ENCODE results near the gene P2RX5. TPM values are rescaled to one million over a fixed set of nuclear protein-coding genes. Genes with fewer than 3 reads are reported as not detected.

P2RX5 gene
- total RNA-seq, 1 donor from 2014 or later = not detected

DNA sequence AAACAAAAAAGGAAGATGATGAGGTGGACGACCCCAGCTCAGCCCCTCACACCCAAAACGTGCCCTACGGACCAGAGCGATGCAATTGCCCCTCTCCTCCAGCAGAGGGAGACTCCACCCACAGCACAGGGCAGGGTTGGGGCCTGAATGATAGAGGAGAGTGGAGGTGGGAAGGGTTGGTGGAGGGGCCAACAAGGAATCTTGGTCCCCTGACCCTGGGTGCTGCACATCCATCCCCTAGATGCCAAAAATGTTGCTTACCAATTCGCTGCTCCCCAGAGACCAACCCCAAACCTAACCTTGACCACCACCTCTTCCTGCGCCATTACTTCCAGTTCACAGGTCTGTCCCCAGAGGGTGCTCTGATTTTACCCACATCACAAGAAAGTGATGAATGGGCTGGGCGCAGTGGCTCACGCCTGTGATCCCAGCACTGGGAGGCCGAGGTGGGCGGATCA is 12.9 kb downstream of the P2RX5 start:
- DNase-seq (ENCODE audit: low spot score in 2 of 2) = no peak
- Histone ChIP-seq H3K4me3 (no peak overlapping the region), H3K27me3 (no peaks in the 10 kb centered on the region), H3K4me1 (no peaks in the 10 kb centered on the region), H3K9me3 (no peaks in the 10 kb centered on the region), H3K27ac (no peak overlapping the region), H3K36me3 (no peaks in the 10 kb centered on the region)
- peak; percentile 52 to 74 (median 65) for TF ChIP-seq CTCF (IDR thresholded peaks at IDR 0.05)
- intact Hi-C loops (cut with DNase I) = no loop called here

GRCh38 chr17:3682033-3682432 is 13.9 kb downstream of the P2RX5 start:
- Histone ChIP-seq H3K27ac (no peak overlapping the region), H3K9me3 (no peaks in the 10 kb centered on the region), H3K4me1 (no peaks in the 10 kb centered on the region), H3K36me3 (no peaks in the 10 kb centered on the region), H3K27me3 (no peaks in the 10 kb centered on the region), H3K4me3 (no peak overlapping the region)
- no peak for DNase-seq (ENCODE audit: low spot score in 2 of 2)
- intact Hi-C loops (cut with DNase I) = no loop called here
- TF ChIP-seq CTCF (IDR thresholded peaks at IDR 0.05) = no peak

DNA sequence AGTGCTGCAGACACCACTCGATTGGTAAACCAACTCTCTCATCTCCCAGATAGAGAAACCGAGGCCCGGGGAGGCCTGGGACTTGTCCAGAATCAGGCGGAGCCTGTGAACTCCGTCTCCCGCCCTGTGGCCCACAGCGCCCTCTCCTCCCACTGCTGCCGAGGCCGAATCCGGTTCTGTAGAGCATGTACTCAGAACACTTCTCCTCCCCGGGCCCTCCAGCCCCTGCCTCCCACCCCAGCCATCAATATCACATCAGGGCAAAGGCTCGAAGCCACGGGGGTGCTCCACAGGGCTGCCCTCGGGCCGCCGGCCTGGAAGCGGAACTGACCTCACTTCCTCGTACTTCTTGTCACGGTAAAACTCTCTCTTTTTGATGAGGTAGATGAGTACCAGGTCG is 14.4 kb downstream of the P2RX5 start:
- no peak overlapping the region for H3K4me3 ChIP-seq
- no peak overlapping the region for H3K27ac ChIP-seq
- no peaks in the 10 kb centered on the region for H3K9me3 ChIP-seq
- no peaks in the 10 kb centered on the region for H3K4me1 ChIP-seq
- no peak for DNase-seq (ENCODE audit: low spot score in 2 of 2)
- TF ChIP-seq CTCF (IDR thresholded peaks at IDR 0.05) = no peak
- intact Hi-C loops (cut with DNase I) = no loop called here
- H3K36me3 ChIP-seq = no peaks in the 10 kb centered on the region
- H3K27me3 ChIP-seq = no peaks in the 10 kb centered on the region

DNA sequence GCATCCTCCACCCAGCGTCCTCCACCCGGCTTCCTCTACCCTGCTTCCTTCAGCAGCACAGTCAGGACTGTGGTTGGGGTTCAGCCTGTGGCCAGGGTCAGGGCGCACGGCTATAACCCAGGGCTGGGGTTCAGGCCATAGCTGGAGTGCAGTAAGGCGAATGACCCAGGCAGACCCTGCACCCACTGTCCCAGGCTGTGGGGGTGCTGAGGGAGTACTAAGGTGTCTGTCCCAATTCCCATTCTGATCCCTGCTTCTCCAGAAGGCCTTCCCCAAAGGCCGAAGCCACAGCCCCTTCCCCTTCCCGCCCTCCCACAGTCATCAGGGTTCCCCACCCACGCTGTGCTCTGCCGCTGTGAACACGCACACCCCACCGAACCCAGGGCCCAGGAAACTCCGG is 14.9 kb downstream of the P2RX5 start:
- H3K36me3 ChIP-seq = no peaks in the 10 kb centered on the region
- no peak for DNase-seq (ENCODE audit: low spot score in 2 of 2)
- no peak overlapping the region for H3K4me3 ChIP-seq
- no peaks in the 10 kb centered on the region for H3K4me1 ChIP-seq
- H3K27ac ChIP-seq = no peak overlapping the region
- no peaks in the 10 kb centered on the region for H3K27me3 ChIP-seq
- no peaks in the 10 kb centered on the region for H3K9me3 ChIP-seq
- TF ChIP-seq CTCF (IDR thresholded peaks at IDR 0.05) = no peak
- intact Hi-C loops (cut with DNase I) = no loop called here

DNA sequence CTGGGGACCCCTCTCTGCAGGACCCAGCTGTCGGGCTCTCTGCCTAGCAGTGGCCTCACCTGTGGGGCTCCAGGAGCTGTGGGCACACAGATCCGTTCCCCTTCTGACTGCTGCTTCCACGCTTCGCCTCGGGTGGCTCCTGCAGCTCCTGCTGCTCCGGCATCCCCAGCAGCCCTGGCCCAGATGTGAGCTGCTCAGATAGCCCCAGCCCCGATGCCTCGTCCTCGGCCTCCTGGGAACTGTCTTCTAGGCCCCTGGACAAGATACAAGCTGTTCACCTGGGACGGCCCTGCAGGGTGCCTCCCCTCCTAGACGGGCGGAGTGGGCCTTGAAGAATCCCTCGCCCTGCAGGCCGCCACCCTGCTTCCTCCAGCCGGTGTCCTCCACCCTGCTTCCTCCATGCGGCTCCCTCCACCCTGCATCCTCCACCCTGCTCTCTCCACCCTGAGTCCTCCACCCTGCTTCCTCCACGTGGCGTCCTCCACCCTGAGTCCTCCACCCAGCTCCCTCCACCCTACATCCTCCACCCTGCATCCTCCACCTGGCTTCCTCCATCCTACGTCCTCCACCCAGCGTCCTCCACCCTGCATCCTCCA is 16.3 kb downstream of the P2RX5 start:
- TF ChIP-seq CTCF (IDR thresholded peaks at IDR 0.05) = no peak
- Histone ChIP-seq H3K27ac (no peak overlapping the region), H3K36me3 (no peaks in the 10 kb centered on the region), H3K4me3 (no peak overlapping the region), H3K4me1 (no peaks in the 10 kb centered on the region), H3K27me3 (no peaks in the 10 kb centered on the region), H3K9me3 (no peaks in the 10 kb centered on the region)
- DNase-seq (ENCODE audit: low spot score in 2 of 2) = no peak
- intact Hi-C loops (cut with DNase I) = no loop called here
